ENCODE measurements around the gene SUMO2.

SUMO2 gene

DNA sequence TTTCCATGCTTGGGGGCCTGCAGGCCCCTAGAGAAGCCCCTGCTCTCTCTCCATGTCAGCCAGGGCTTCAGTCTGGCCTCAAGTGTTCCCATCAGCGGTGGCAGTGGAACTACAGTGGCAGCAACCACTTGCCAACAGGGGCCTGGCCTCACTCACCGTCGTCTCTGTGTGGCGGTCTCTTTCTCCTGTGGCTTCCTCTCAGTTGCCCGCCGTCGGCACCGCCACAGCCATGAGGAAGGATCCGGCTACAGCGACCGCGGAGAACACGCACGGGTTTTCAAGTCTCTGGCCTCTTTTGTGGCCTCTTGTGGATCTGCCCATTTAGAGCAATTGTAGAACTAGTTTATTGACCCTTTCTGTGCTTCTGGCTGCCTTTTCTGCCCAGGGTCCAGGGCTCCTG is 64.5 kb downstream of the SUMO2 start:
- no peak for DNase-seq (ENCODE audit: low spot score)

DNA sequence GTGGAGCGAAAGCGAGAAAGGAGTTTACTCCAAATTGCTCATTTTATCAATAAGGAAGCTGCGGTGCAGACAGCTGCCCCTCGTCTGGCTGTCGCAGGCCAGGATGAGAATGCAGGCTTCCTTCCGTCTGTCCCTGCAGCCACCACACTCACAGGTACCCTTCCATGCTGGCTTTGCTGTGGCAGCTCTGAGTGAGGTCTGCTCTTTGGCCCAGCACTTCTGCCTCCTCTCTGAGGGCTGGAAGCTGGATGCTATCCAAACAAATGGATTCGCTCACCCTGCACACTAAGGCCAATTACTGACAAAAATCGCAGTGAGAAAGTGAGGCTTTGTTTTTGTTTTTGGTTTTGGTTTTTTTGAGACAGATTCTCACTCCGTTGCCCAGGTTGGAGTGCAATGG is 66.0 kb downstream of the SUMO2 start:
- DNase-seq (ENCODE audit: low spot score) = no peak
